Transverse colon (tissue), 4 donors: Measurements from ENCODE around the gene APCDD1. TPM values are rescaled to one million over a fixed set of nuclear protein-coding genes. Genes with fewer than 3 reads are reported as not detected.

Experiments
- DNase-seq: peaks from one replicate; pipeline ENCODE4 v3.0.0-alpha.2; 2019
- H3K27ac ChIP-seq, 4 donors: fragments of 200-600 bp; sonication (generic); 2 replicates each; pipeline ENCODE4 v1.5.1; 2016 to 2018; ENCODE audit warnings: inconsistent platforms in 4 of 4
- H3K27me3 ChIP-seq: fragments of 200-600 bp; sonication (generic); 2 replicates; pipeline ENCODE4 v1.5.1; 2017; ENCODE audit warnings: inconsistent platforms
- H3K36me3 ChIP-seq, 4 donors: fragments of 200-600 bp; sonication (generic); 2 replicates each; pipeline ENCODE4 v1.5.1; 2017 to 2019; ENCODE audit warnings: inconsistent platforms in 4 of 4
- H3K4me1 ChIP-seq, 4 donors: fragments of 200-600 bp; sonication (generic); 2 replicates each; pipeline ENCODE4 v1.5.1; 2017 to 2020; ENCODE audit warnings: inconsistent platforms in 4 of 4
- H3K4me3 ChIP-seq, 4 donors: fragments of 200-600 bp; sonication (generic); 1 replicate in 1 of 4; 2 replicates in 3 of 4; pipeline versions ENCODE4 v1.5.1 to v1.6.1; 2017 to 2019; ENCODE audit warnings: inconsistent platforms in 4 of 4
- H3K9me3 ChIP-seq, 2 donors: fragments of 200-600 bp; sonication (generic); 2 replicates each; pipeline ENCODE4 v1.5.1; 2017 to 2019; ENCODE audit warnings: inconsistent platforms in 2 of 2
- EP300 ChIP-seq: sonication (generic); formaldehyde crosslinking; IDR thresholded peaks from one replicate; pipeline ENCODE4 v1.6.1; 2017; ENCODE audit warnings: antibody characterized with exemption, low read depth
- POLR2A ChIP-seq: fragments of 450-650 bp; IDR thresholded peaks from one replicate; pipeline ENCODE4 v1.6.1; 2016; ENCODE audit warnings: antibody characterized with exemption, mild to moderate bottlenecking, moderate library complexity
- POLR2AphosphoS5 ChIP-seq, 3 donors: sonication (generic); formaldehyde crosslinking; IDR thresholded peaks; one replicate each; pipeline ENCODE4 v1.6.1; 2016; ENCODE audit warnings: antibody characterized with exemption in 3 of 3
- WGBS, 2 donors: methylation state at CpG; one replicate each; pipeline ENCODE4 v1.1.5; 2018; ENCODE audit warnings: low coverage in 1 of 2; 5-methylcytosine and 5-hydroxymethylcytosine counted together
- in situ Hi-C, 4 donors: fragments of 200-750 bp; cut with MboI; loops; one replicate each; pipeline versions ENCODE4 v1.15.0 to v1.15.1; 2017; ENCODE audit warnings: low sequenced_read_pairs in 3 of 4, low pct_ligation_motif_present in 1 of 4, low pct_unique_long_range_greater_than_20kb in 1 of 4
- intact Hi-C: fragments of 100-400 bp; cut with DNase I; formaldehyde crosslinking; loops from one replicate; pipeline ENCODE4 v1.15.1; 2023; ENCODE audit warnings: low total_unique reads
- total RNA-seq, 4 donors: library from RNA; depleted of rRNA; stranded (reverse); fragments of >200 nt; gene quantifications; one replicate each; pipeline ENCODE4 v1.1.0, GENCODE V29; 2016
- TF ChIP-seq, protein P1 (sequence below), 5 experiments: fragments of 200-600 bp in 3 of 5; fragments of 450-650 bp in 2 of 5; sonication (generic) in 3 of 5; IDR thresholded peaks; 1 replicate in 2 of 5; 2 replicates in 3 of 5; pipeline ENCODE4 v1.5.1; 2016 to 2017; ENCODE audit warnings: antibody characterized with exemption in 5 of 5, inconsistent platforms in 3 of 5, mild to moderate bottlenecking in 2 of 5, moderate library complexity in 1 of 5

Gene APCDD1
- total RNA-seq, 4 donors from 2014 or later, result 2.6 to 10.8 (median 8.3) TPM

DNA sequence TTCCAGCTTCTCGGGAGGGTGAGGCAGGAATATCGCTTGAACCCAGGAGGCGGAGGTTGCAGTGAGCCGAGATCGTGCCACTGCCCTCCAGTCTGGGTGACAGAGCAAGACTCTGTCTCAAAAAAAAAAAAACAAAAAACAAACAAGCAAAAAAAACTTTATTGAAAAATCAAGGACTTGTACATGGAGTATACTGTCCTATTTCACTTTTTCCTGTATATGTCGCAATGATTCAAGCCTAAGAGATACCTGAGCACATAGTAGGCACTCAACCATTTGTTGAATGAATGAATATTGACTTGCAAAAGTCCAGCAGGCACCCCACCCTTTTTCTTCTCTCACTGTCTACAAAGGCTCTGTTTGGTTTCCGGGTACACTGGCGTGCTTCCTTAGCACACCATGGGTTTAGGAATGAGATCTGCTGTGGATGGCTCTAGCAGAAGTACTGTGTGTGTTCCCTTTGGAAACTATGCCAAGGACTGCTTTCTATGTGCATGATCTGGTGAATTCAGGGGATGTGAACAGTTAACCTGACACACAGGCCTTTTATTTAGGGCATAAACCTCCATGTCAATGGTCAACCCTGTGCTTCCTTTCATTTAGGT lies 6.1 kb downstream of the APCDD1 start:
- in situ Hi-C loops, result no loop called here
- intact Hi-C loops, result no loop called here
- WGBS, 2 donors, result 94% methylated on average over 8 of the region's 8 CpGs; no CpG with 5 or more reads in 1 of the 2 donors
- Histone ChIP-seq H3K27me3 (peaks cover 24% of the 10 kb centered on the region), H3K9me3 (no peaks in the 10 kb centered on the region), H3K36me3 (no peaks in the 10 kb centered on the region), H3K4me1 (peaks cover 0 to 8% (median 0%) of the 10 kb centered on the region in 4 donors), H3K4me3 (no peak overlapping the region), H3K27ac (no peak overlapping the region)
- no peak for DNase-seq
- TF ChIP-seq, protein P1, sequence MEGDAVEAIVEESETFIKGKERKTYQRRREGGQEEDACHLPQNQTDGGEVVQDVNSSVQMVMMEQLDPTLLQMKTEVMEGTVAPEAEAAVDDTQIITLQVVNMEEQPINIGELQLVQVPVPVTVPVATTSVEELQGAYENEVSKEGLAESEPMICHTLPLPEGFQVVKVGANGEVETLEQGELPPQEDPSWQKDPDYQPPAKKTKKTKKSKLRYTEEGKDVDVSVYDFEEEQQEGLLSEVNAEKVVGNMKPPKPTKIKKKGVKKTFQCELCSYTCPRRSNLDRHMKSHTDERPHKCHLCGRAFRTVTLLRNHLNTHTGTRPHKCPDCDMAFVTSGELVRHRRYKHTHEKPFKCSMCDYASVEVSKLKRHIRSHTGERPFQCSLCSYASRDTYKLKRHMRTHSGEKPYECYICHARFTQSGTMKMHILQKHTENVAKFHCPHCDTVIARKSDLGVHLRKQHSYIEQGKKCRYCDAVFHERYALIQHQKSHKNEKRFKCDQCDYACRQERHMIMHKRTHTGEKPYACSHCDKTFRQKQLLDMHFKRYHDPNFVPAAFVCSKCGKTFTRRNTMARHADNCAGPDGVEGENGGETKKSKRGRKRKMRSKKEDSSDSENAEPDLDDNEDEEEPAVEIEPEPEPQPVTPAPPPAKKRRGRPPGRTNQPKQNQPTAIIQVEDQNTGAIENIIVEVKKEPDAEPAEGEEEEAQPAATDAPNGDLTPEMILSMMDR (IDR thresholded peaks at IDR 0.05), result no peak
- TF ChIP-seq POLR2A, result no peak
- TF ChIP-seq POLR2AphosphoS5 (IDR thresholded peaks at IDR 0.05), result no peak
- no peak for TF ChIP-seq EP300

DNA sequence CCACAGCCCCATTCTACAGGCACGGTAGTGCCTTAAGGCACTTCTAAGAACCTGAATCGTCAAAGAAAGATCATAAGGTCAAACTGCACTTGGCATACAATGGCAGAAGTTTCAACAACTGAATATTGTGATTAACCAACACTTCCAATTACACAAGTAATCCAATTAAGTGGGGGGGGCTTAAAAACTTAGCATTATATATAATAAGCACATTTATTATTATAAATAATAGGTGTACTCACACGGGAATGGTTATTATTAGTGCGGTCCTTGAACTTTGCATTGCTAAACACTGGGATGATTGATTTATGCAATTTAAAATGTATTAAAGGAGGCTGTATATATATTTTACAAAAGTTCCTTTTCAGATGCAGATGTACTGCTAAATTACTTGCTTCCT lies 7.6 kb downstream of the APCDD1 start:
- WGBS, 2 donors, result 79 to 82% methylated on average over 4 of the region's 4 CpGs

DNA sequence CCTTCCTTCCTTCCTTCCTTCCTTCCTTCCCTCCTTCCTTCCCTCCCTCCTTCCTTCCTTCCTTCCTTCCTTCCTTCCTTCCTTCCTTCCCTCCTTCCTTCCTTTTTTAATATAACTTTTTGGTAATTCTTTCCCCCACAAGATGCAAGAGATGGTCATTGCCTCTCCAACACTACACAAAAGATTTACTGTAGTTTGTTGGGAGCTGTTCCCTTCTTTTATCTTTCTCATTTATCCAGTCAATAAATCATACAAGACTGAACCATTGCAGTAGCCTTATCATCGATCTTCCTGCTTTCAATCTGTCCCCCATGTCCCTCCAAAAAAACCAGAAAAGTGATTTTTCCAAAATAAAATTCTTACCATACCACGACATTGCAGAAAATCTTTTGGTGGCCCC lies 8.2 kb downstream of the APCDD1 start:
- Histone ChIP-seq H3K4me1 (no peaks in the 10 kb centered on the region), H3K27ac (no peak overlapping the region), H3K4me3 (no peak overlapping the region), H3K9me3 (no peaks in the 10 kb centered on the region), H3K27me3 (peaks cover 7% of the 10 kb centered on the region), H3K36me3 (no peaks in the 10 kb centered on the region)
- intact Hi-C loops (no loop called here), in situ Hi-C loops (no loop called here)
- TF ChIP-seq, protein P1 (IDR thresholded peaks at IDR 0.05), result no peak
- TF ChIP-seq EP300, result no peak
- no peak for TF ChIP-seq POLR2A
- no peak for TF ChIP-seq POLR2AphosphoS5 (IDR thresholded peaks at IDR 0.05)
- 78 to 85% methylated on average over 2 of the region's 2 CpGs for WGBS, 2 donors
- no peak for DNase-seq

More for the DNA sequence above, 7.6 kb downstream of the APCDD1 start:
- Histone ChIP-seq H3K27ac (no peak overlapping the region), H3K4me1 (no peaks in the 10 kb centered on the region), H3K27me3 (peaks cover 10% of the 10 kb centered on the region), H3K4me3 (no peak overlapping the region), H3K36me3 (no peaks in the 10 kb centered on the region), H3K9me3 (no peaks in the 10 kb centered on the region)
- no peak for DNase-seq
- intact Hi-C loops (no loop called here), in situ Hi-C loops (no loop called here)
- TF ChIP-seq EP300 (no peak), POLR2AphosphoS5 (IDR thresholded peaks at IDR 0.05) (no peak), POLR2A (no peak)
- TF ChIP-seq, protein P1 (IDR thresholded peaks at IDR 0.05), result no peak

DNA sequence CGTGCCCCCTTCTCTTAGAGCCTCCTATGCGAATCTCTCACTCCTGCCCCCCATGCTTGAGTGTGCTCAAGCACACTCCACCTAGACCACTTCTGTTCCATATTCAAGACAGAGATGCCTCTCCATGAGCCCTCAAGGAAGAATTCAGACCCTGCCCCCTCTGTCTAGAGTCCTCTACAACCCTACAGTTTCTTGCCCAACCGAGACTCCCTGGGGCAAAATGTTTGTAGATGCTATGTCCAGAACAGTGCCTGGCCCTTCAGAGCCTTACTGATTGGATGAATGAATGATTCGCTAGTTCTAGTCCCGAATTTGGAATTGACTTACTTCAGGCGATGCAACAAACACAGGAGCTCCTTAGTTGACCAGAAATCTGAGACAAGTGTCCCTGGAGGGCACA lies 8.7 kb downstream of the APCDD1 start:
- no peak overlapping the region for H3K4me3 ChIP-seq
- WGBS, 2 donors, result 60 to 89% methylated on average over 1 to 6 of the region's 6 CpGs
- in situ Hi-C loops, result no loop called here
- no peaks in the 10 kb centered on the region for H3K4me1 ChIP-seq
- TF ChIP-seq EP300 (no peak), POLR2AphosphoS5 (IDR thresholded peaks at IDR 0.05) (no peak), POLR2A (no peak)
- TF ChIP-seq, protein P1 (IDR thresholded peaks at IDR 0.05), result no peak
- intact Hi-C loops, result no loop called here
- no peaks in the 10 kb centered on the region for H3K36me3 ChIP-seq
- H3K9me3 ChIP-seq, result no peaks in the 10 kb centered on the region
- H3K27ac ChIP-seq, result no peak overlapping the region
- no peak for DNase-seq
- H3K27me3 ChIP-seq, result peaks cover 5% of the 10 kb centered on the region
